A673 (cell line): Measurements from ENCODE around the gene PXDN. TPM values are rescaled to one million over a fixed set of nuclear protein-coding genes. Genes with fewer than 3 reads are reported as not detected.

ENCODE experiments used
- BruUV-seq: library from RNA; stranded (reverse); fragments of 400-500 nt; replicated peaks from 2 replicates; lab custom pipeline; 2021; lab: Mats Ljungman, UMichigan
- CTCF ChIA-PET: fragments of 300-600 bp; sonication (Branson Sonifier 250); formaldehyde crosslinking; loops from one replicate; lab custom pipeline; 2022; ENCODE audit warnings: antibody characterized with exemption; lab: Charles Lee
- POLR2A ChIA-PET: fragments of 300-600 bp; sonication (Branson Sonifier 250); formaldehyde crosslinking; loops from one replicate; lab custom pipeline; 2022; ENCODE audit warnings: antibody characterized with exemption; ENCODE audit not compliant: low non-redundant PET; lab: Charles Lee
- DNase-seq: peaks from one replicate; pipeline ENCODE4 v3.0.0-alpha.2; 2015; ENCODE audit warnings: low spot score
- H3K27ac ChIP-seq: fragments of 200-600 bp; sonication (generic); 2 replicates; pipeline ENCODE4 v1.5.1; 2016; ENCODE audit warnings: mixed run types, low read depth, mild to moderate bottlenecking, mixed read lengths, antibody characterized with exemption, low read length; ENCODE audit not compliant: poor library complexity, severe bottlenecking
- H3K27me3 ChIP-seq: fragments of 200-600 bp; sonication (generic); replicated peaks from 2 replicates; pipeline ENCODE4 v1.6.1; 2017; ENCODE audit warnings: mixed run types, low read depth, mild to moderate bottlenecking, mixed read lengths, antibody characterized with exemption, low read length; ENCODE audit not compliant: insufficient read depth, poor library complexity
- H3K36me3 ChIP-seq: fragments of 200-600 bp; sonication (generic); 2 replicates; pipeline ENCODE4 v1.6.1; 2016; ENCODE audit warnings: mixed run types, mild to moderate bottlenecking, mixed read lengths, antibody characterized with exemption, low read length; ENCODE audit not compliant: insufficient read depth, poor library complexity, severe bottlenecking
- H3K4me1 ChIP-seq: fragments of 200-600 bp; sonication (generic); 2 replicates; pipeline ENCODE4 v1.6.1; 2017; ENCODE audit warnings: mixed run types, mild to moderate bottlenecking, mixed read lengths, antibody characterized with exemption, low read length; ENCODE audit not compliant: insufficient read depth, poor library complexity, severe bottlenecking
- H3K4me3 ChIP-seq: fragments of 200-600 bp; sonication (generic); 2 replicates; pipeline ENCODE4 v1.5.1; 2016; ENCODE audit warnings: low read depth, mixed run types, mild to moderate bottlenecking, mixed read lengths, low read length; ENCODE audit not compliant: poor library complexity, severe bottlenecking
- H3K9me3 ChIP-seq: fragments of 200-600 bp; sonication (generic); 2 replicates; pipeline ENCODE4 v1.6.1; 2016; ENCODE audit warnings: mixed run types, low read depth, mild to moderate bottlenecking, mixed read lengths, antibody characterized with exemption, low read length; ENCODE audit not compliant: poor library complexity, severe bottlenecking
- CTCF ChIP-seq: fragments of 300-800, 200-600 bp; sonication (generic); conservative IDR thresholded peaks from 2 replicates; pipeline ENCODE4 v1.5.1; 2017; ENCODE audit warnings: low read depth, mild to moderate bottlenecking, antibody characterized with exemption, low read length, moderate library complexity, mixed read lengths
- EZH2 ChIP-seq: fragments of 200-600 bp; sonication (generic); IDR thresholded peaks from 2 replicates; pipeline ENCODE4 v1.6.1; 2017; ENCODE audit warnings: borderline replicate concordance, low read depth, mild to moderate bottlenecking, mixed read lengths, antibody characterized with exemption, low read length; ENCODE audit not compliant: poor library complexity, severe bottlenecking
- intact Hi-C: fragments of 100-400 bp; cut with micrococcal nuclease; formaldehyde crosslinking; loops from one replicate; pipeline ENCODE4 v1.10.0; 2022; ENCODE audit not compliant: unreplicated experiment
- total RNA-seq: library from RNA; stranded (reverse); gene quantifications from 2 replicates; pipeline ENCODE4 v1.2.3, GENCODE V29; 2021

The PXDN gene
- total RNA-seq, 1 experiment from 2014 or later: 162 TPM

GRCh38 chr2:1746174-1747064 is 2.1 kb upstream of the PXDN start:
- H3K27ac ChIP-seq: no peak overlapping the region
- TF ChIP-seq EZH2 (no peak), CTCF (no peak)
- ChIA-PET CTCF (no interaction called here), POLR2A (no interaction called here)
- no TSS peak for BruUV-seq
- H3K27me3 ChIP-seq: no peaks in the 10 kb centered on the region
- no peaks in the 10 kb centered on the region for H3K9me3 ChIP-seq
- DNase-seq: no peak
- intact Hi-C loops: no loop called here
- H3K36me3 ChIP-seq: peaks cover 4% of the 10 kb centered on the region
- H3K4me3 ChIP-seq: no peak overlapping the region
- peaks cover 12% of the 10 kb centered on the region for H3K4me1 ChIP-seq

GRCh38 chr2:1745171-1746023 is 1.1 kb upstream of the PXDN start:
- H3K4me3 ChIP-seq: peak overlapping the region; percentile 95
- H3K36me3 ChIP-seq: peaks cover 4% of the 10 kb centered on the region
- ChIA-PET POLR2A (no interaction called here), CTCF (interaction anchor here (0.6 kb wide), 1 partner anchor 88 kb away, joined by 3 read pairs; no protein-coding TSS in a partner anchor)
- TF ChIP-seq EZH2: no peak
- TF ChIP-seq CTCF: no peak
- peak overlapping the region; percentile 87 for H3K27ac ChIP-seq
- peaks cover 23% of the 10 kb centered on the region for H3K4me1 ChIP-seq
- intact Hi-C loops: loop anchor here (2.0 kb wide), 1 partner anchor 153 kb away; no protein-coding TSS in a partner anchor
- H3K9me3 ChIP-seq: no peaks in the 10 kb centered on the region
- TSS peak; percentile 28 for BruUV-seq
- no peak for DNase-seq
- no peaks in the 10 kb centered on the region for H3K27me3 ChIP-seq

GRCh38 chr2:1744151-1744445 is 217 bp downstream of the PXDN start:
- intact Hi-C loops: loop anchor here (2.0 to 5.0 kb wide), 2 partner anchors 37 to 151 kb away; no protein-coding TSS in a partner anchor
- peaks cover 30% of the 10 kb centered on the region for H3K4me1 ChIP-seq
- CTCF ChIA-PET: no interaction called here
- POLR2A ChIA-PET: no interaction called here
- peak; percentile 75 for DNase-seq
- H3K4me3 ChIP-seq: peak overlapping the region; percentile 95
- no peaks in the 10 kb centered on the region for H3K9me3 ChIP-seq
- TF ChIP-seq EZH2 (no peak), CTCF (no peak)
- BruUV-seq: no TSS peak
- H3K27me3 ChIP-seq: no peaks in the 10 kb centered on the region
- peak overlapping the region; percentile 87 for H3K27ac ChIP-seq
- peaks cover 4% of the 10 kb centered on the region for H3K36me3 ChIP-seq
